Choroid plexus epithelial cell (primary cell): ENCODE results near the gene GEMIN5.

Experiments
- DNase-seq: peaks from one replicate; pipeline ENCODE4 v3.0.0-alpha.2; 2010; ENCODE audit warnings: low read depth
- H3K4me3 ChIP-seq: 2 replicates; pipeline ENCODE4 v1.5.1; 2011; ENCODE audit warnings: low read depth, mild to moderate bottlenecking, control low read depth, low read length, moderate library complexity
- CTCF ChIP-seq: conservative IDR thresholded peaks from 2 replicates; pipeline ENCODE4 v1.5.1; 2011; ENCODE audit warnings: low read depth, mild to moderate bottlenecking, control low read depth, inconsistent platforms, low read length, moderate library complexity

Gene GEMIN5

GRCh38 chr5:154949781-154950180 lies 11.8 kb upstream of the GEMIN5 start:
- H3K4me3 ChIP-seq: no peak overlapping the region
- DNase-seq: no peak
- no peak for TF ChIP-seq CTCF

GRCh38 chr5:154948313-154948712 lies 10.3 kb upstream of the GEMIN5 start:
- DNase-seq: no peak
- no peak overlapping the region for H3K4me3 ChIP-seq
- no peak for TF ChIP-seq CTCF

- DNase-seq: no peak
- no peak for TF ChIP-seq CTCF
- no peak overlapping the region for H3K4me3 ChIP-seq
Observed at GRCh38 chr5:154947778-154948177, 9.8 kb upstream of the GEMIN5 start.

- peak; percentile 54 for DNase-seq
- H3K4me3 ChIP-seq: no peak overlapping the region
- peak; percentile 60 for TF ChIP-seq CTCF
Observed at GRCh38 chr5:154945695-154946301, 7.8 kb upstream of the GEMIN5 start.

DNA sequence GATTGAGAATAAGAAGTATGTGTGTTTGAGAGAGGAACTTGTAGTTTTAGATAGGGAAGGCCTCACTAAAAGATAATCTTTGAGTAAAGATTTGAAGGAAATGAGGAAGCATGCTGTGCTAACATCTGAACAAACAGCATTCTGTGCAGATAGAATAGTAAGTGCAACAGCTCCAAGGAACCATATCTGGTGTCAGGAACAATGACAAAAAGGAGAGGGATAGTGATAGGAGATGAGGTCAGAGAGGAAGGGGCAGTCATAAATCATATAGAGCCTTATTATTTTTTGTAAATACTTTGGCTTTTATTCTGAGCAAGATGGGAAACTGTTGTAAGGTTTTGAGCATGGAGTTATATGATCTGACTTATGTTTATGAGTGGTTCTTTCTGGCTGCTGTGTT lies 6.7 kb upstream of the GEMIN5 start:
- TF ChIP-seq CTCF: no peak

GRCh38 chr5:154943527-154943926 lies 5.5 kb upstream of the GEMIN5 start:
- H3K4me3 ChIP-seq: no peak overlapping the region
- DNase-seq: no peak
- no peak for TF ChIP-seq CTCF

More for the DNA sequence above, 6.7 kb upstream of the GEMIN5 start:
- no peak for DNase-seq
- no peak overlapping the region for H3K4me3 ChIP-seq

DNA sequence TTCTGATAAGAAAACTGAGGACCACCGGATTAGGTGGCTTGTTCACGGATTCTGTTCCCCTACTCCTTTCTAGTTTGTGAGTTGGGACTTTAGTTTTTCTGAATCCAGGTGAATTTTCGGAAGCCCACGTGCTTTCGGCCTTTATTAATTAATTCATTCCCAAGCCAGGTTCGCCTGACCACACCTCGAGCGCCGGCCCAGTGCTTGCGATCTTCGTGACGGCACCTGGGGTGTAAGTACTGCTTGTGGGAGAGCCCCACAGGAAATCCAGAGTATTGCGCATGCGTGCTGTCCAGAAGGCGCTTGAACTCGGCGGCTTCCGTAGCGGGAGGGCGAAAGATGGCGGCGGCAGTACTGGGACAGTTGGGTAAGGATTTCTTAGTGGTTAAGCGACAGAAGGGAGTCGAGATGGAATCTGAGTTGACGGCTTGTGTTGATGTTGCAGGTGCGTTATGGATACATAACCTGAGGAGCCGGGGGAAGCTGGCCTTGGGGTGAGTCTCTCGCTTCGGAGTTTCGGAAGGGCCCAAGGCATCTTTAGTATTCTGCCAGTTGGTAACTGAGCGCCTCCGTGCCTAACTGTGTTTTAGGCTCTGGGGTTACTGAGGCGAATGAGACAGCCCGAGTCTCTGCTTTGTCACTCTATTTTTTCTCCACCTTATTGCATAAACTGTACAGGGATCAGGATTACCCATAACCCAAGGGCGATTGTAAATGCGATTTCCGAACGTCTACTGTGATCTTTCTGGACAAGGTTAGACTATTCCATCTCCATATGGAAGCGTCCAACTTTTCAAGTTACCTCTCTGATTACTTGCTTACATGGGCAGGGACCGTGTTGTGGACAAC lies 3.0 kb upstream of the GEMIN5 start, which contains the start of gene MRPL22:
TSS of gene MRPL22 (plus strand) at position 302 of the 849 bp plus-strand sequence. CDS start at position 340, 38 bp downstream.
- no peak for TF ChIP-seq CTCF
- peak; percentile 97 for DNase-seq
- H3K4me3 ChIP-seq: peak within 1 kb of the TSS; percentile 85
